Large intestine (tissue), 3 donors: ENCODE results near the gene CCSER1. TPM values are rescaled to one million over a fixed set of nuclear protein-coding genes. Genes with fewer than 3 reads are reported as not detected.

Experiments used
- DNase-seq, 2 donors: peaks; one replicate each; pipeline versions ENCODE4 v3.0.0 to v3.0.0-alpha.2; 2013
- H3K27ac ChIP-seq: one replicate; pipeline ENCODE4 v1.5.1; 2013; ENCODE audit warnings: low read length
- H3K27me3 ChIP-seq: 2 replicates; pipeline ENCODE4 v1.6.1; 2013; ENCODE audit warnings: low read length; ENCODE audit not compliant: control insufficient read depth, insufficient read depth
- H3K36me3 ChIP-seq: 2 replicates; pipeline ENCODE4 v1.6.1; 2013; ENCODE audit warnings: low read length; ENCODE audit not compliant: control insufficient read depth, insufficient read depth
- H3K4me1 ChIP-seq: one replicate; pipeline ENCODE4 v1.6.1; 2013; ENCODE audit warnings: low read length; ENCODE audit not compliant: control insufficient read depth, insufficient read depth
- H3K4me3 ChIP-seq: one replicate; pipeline ENCODE4 v1.5.1; 2013; ENCODE audit warnings: low read length
- H3K9me3 ChIP-seq: one replicate; pipeline ENCODE4 v1.6.1; 2013; ENCODE audit warnings: mild to moderate bottlenecking, low read depth, low read length, moderate library complexity; ENCODE audit not compliant: control insufficient read depth
- WGBS: methylation state at CpG from one replicate; pipeline ENCODE4 v1.1.5; 2013; ENCODE audit warnings: low lambda C conversion rate; ENCODE audit not compliant: insufficient coverage; 5-methylcytosine and 5-hydroxymethylcytosine counted together
- polyA plus RNA-seq: library from polyadenylated mRNA; unstranded; fragments of 120-200 nt; gene quantifications from one replicate; pipeline ENCODE4 v1.2.1, GENCODE V29; 2013

The CCSER1 gene
- polyA plus RNA-seq, 1 donor = 9.5 TPM

DNA sequence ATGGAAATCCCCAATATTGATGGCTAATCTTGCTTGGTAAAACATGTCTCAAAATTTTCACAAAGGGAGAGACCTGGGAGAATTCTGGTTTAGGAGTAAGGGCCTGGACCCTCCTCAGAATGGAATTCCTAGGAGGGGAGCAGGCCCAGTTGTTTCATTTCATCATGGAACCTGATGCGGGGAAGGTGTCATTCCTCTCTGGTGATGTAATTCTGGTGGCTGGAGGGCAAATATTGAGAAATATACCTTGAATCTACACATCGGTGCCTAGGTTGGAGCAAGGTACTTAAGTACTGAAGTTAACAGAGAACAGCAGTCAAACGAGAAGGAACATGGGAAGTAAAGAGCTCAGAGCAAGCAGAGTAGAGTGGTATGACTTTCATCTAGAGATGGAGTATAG, 23.2 kb upstream of the CCSER1 start:
- 100% methylated on average over 1 of the region's 3 CpGs for WGBS
- Histone ChIP-seq H3K4me1 (no peaks in the 10 kb centered on the region), H3K9me3 (no peaks in the 10 kb centered on the region), H3K36me3 (no peaks in the 10 kb centered on the region), H3K27ac (no peak overlapping the region), H3K27me3 (no peaks in the 10 kb centered on the region), H3K4me3 (no peak overlapping the region)
- no peak for DNase-seq

- Histone ChIP-seq H3K4me1 (no peaks in the 10 kb centered on the region), H3K27me3 (no peaks in the 10 kb centered on the region), H3K4me3 (no peak overlapping the region), H3K36me3 (no peaks in the 10 kb centered on the region), H3K27ac (no peak overlapping the region), H3K9me3 (no peaks in the 10 kb centered on the region)
- DNase-seq = no peak
- WGBS = 90% methylated on average over 2 of the region's 2 CpGs
These were observed 21.9 kb upstream of the CCSER1 start for GRCh38 chr4:90105274-90105673.

GRCh38 chr4:90112715-90113114, 14.5 kb upstream of the CCSER1 start:
- no peak for DNase-seq
- Histone ChIP-seq H3K4me3 (no peak overlapping the region), H3K9me3 (no peaks in the 10 kb centered on the region), H3K36me3 (no peaks in the 10 kb centered on the region), H3K27ac (no peak overlapping the region), H3K4me1 (no peaks in the 10 kb centered on the region), H3K27me3 (no peaks in the 10 kb centered on the region)
- no CpG with 5 or more reads among the region's 2 CpGs for WGBS

DNA sequence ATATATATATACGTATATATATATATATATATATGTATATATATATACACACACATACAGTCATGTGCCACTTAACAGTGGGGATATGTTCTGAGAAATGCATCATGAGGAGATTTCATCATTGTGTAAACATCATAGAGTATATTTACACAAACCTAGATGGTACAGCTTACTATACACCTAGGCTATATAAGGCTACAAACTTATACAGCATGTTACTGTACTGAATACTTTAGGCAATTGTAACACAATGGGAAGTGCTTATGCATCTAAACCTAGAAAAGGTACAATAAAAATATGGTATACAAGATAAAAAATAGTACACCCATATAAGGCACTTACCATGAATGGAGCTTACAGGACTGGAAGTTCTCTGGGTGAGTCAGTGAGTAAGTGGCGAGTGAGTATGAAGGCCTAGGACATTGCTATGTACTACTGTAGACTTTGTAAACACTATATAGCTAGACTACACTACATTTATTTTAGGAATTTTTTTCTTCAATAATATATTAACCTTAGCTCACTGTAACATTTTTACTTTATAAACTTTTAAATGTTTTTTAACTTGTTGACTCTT, 13.2 kb upstream of the CCSER1 start:
- Histone ChIP-seq H3K9me3 (no peaks in the 10 kb centered on the region), H3K27ac (no peak overlapping the region), H3K27me3 (no peaks in the 10 kb centered on the region), H3K4me1 (peaks cover 3% of the 10 kb centered on the region), H3K4me3 (no peak overlapping the region), H3K36me3 (no peaks in the 10 kb centered on the region)
- WGBS = no CpG with 5 or more reads among the region's 2 CpGs
- no peak for DNase-seq

GRCh38 chr4:90118527-90119195, 8.5 kb upstream of the CCSER1 start:
- peak overlapping the region; percentile 51 for H3K27ac ChIP-seq
- no peaks in the 10 kb centered on the region for H3K9me3 ChIP-seq
- H3K36me3 ChIP-seq = no peaks in the 10 kb centered on the region
- peaks cover 3% of the 10 kb centered on the region for H3K4me1 ChIP-seq
- H3K4me3 ChIP-seq = no peak overlapping the region
- DNase-seq = peak; percentile 56 to 74
- 31% methylated on average over 2 of the region's 4 CpGs for WGBS
- peaks cover 5% of the 10 kb centered on the region for H3K27me3 ChIP-seq

DNA sequence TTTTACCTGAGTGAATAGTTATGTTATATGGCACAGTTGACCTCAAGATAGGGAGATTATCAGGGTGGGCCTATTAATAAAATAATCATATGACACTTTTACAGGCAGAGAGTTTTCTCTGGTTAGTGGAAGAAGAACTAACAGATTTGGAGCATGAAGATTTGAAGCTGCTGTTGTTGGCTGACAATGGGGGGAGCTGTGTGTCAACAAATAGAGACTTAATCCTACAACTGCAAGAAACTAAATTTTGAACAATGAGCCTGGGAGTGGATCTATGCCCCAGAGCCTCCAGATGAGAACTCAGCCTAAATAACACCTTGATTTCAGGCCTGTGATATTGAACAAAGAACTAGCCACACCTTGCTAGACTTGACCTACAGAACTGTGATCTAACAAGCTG, 7.2 kb upstream of the CCSER1 start:
- peaks cover 5% of the 10 kb centered on the region for H3K27me3 ChIP-seq
- H3K27ac ChIP-seq = no peak overlapping the region
- DNase-seq = peak in 1 of 2 donors; percentile 7

GRCh38 chr4:90120815-90121214, 6.4 kb upstream of the CCSER1 start:
- no peak overlapping the region for H3K4me3 ChIP-seq
- peaks cover 3% of the 10 kb centered on the region for H3K4me1 ChIP-seq
- H3K27ac ChIP-seq = no peak overlapping the region
- no peaks in the 10 kb centered on the region for H3K9me3 ChIP-seq
- 100% methylated on average over 1 of the region's 1 CpG for WGBS
- no peaks in the 10 kb centered on the region for H3K36me3 ChIP-seq
- peaks cover 5% of the 10 kb centered on the region for H3K27me3 ChIP-seq
- DNase-seq = no peak

More for the DNA sequence above, 7.2 kb upstream of the CCSER1 start:
- Histone ChIP-seq H3K4me3 (no peak overlapping the region), H3K36me3 (no peaks in the 10 kb centered on the region), H3K9me3 (no peaks in the 10 kb centered on the region), H3K4me1 (peaks cover 3% of the 10 kb centered on the region)

DNA sequence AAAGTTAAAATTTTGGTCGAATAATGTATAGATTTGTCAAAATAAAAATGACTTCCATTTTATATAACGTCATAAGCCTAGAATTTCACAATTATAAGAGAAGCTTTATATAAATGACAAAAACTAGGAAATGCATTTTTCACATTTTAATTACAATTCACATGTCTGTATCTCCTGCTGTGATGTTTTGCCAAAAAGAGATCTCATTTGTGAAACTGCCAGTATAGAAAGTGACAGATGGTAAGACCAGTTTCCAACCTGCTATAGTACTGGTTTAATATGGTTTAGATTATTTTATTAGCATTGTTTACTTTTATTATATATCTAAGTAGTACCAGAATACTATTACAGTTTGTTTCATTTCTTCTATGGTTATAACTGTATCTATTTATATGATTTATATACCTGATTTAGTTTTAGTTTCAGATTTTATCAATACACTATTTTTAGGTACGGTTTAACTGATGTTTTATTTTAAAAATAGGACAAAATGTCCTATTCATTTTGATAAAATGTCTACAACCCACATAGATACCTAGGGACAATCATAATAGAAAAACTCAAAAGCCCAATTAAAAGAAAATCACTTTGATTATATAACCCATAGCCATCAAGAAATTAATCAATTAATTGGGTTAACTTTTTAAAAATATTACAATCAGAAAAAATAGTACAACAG, 5.4 kb upstream of the CCSER1 start:
- no peaks in the 10 kb centered on the region for H3K9me3 ChIP-seq
- WGBS = 87% methylated on average over 2 of the region's 3 CpGs
- H3K27me3 ChIP-seq = peaks cover 5% of the 10 kb centered on the region
- peaks cover 3% of the 10 kb centered on the region for H3K4me1 ChIP-seq
- H3K27ac ChIP-seq = no peak overlapping the region
- no peak for DNase-seq
- H3K4me3 ChIP-seq = no peak overlapping the region
- no peaks in the 10 kb centered on the region for H3K36me3 ChIP-seq

DNA sequence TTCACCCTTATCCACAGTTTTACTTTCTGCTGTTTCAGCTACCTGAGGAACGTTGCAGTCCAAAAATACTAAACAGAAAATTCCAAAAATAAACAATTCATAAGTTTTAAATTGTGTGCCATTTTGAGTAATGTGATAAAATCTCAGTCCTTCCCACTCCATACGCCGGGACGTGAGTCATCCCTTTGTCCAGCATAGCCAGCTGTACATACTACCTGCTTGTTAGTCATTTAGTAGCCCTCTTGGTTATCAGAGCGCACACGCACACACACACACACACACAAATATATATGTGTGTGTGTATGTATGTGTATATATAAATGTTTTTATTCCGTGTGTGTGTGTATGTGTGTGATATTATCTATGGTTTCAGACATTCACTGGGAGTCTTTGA, 4.8 kb upstream of the CCSER1 start:
- Histone ChIP-seq H3K9me3 (no peaks in the 10 kb centered on the region), H3K4me1 (peaks cover 3% of the 10 kb centered on the region), H3K27ac (no peak overlapping the region), H3K36me3 (no peaks in the 10 kb centered on the region), H3K27me3 (peaks cover 5% of the 10 kb centered on the region), H3K4me3 (no peak overlapping the region)
- no peak for DNase-seq
- 100% methylated on average over 1 of the region's 7 CpGs for WGBS

GRCh38 chr4:90124276-90124675, 2.9 kb upstream of the CCSER1 start:
- H3K9me3 ChIP-seq = no peaks in the 10 kb centered on the region
- no peak overlapping the region for H3K27ac ChIP-seq
- no peak for DNase-seq
- H3K27me3 ChIP-seq = peaks cover 5% of the 10 kb centered on the region
- no peaks in the 10 kb centered on the region for H3K36me3 ChIP-seq
- no peak overlapping the region for H3K4me3 ChIP-seq
- no peaks in the 10 kb centered on the region for H3K4me1 ChIP-seq

- 27% methylated on average over 2 of the region's 8 CpGs for WGBS
- no peaks in the 10 kb centered on the region for H3K4me1 ChIP-seq
- H3K36me3 ChIP-seq = no peaks in the 10 kb centered on the region
- H3K9me3 ChIP-seq = no peaks in the 10 kb centered on the region
- no peak for DNase-seq
- peak overlapping the region; percentile 75 for H3K4me3 ChIP-seq
- H3K27ac ChIP-seq = peak overlapping the region; percentile 86
- peaks cover 5% of the 10 kb centered on the region for H3K27me3 ChIP-seq
These were observed 389 bp upstream of the CCSER1 start for GRCh38 chr4:90126805-90127204.
